Stimulated activated CD8-positive, alpha-beta memory T cell treated with anti-CD3 and anti-CD28 coated beads, Interleukin-4, amount 100 ng/mL, for 4 hours (primary cell): Measurements from ENCODE around the gene SYTL2.
A peak's percentile ranks its signal among the peaks of the same experiment; 100 is the strongest.

Experiments
- DNase-seq, 2 donors: peaks; one replicate each; pipeline ENCODE4 v3.0.0-alpha.2; 2020; ENCODE audit warnings: low read depth in 2 of 2, low spot score in 1 of 2

SYTL2 gene

GRCh38 chr11:85827748-85828639, 17.1 kb upstream of the SYTL2 start:
- no peak for DNase-seq

- DNase-seq, result no peak
Measured at GRCh38 chr11:85826116-85826855, 15.3 kb upstream of the SYTL2 start.

- no peak for DNase-seq
Measured at GRCh38 chr11:85825616-85826015, 14.7 kb upstream of the SYTL2 start.

DNA sequence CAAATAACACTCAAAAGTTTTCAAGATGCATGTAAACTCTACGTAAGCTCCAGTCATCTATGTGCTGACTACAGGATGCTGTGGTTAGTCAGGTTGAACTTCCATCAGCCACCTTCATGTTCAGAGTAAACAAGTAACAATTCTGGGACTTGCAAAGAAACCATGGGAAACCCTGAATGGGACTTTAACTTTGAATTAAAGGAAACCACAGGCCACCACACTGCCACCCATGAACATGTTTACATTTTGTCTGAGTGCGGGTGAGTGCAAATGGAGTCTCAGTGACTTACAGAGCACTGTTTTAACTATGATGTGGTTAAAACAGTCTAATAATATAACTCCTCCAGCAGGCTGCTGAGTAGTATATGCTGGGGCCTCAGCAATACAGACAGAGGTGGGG, 12.9 kb upstream of the SYTL2 start:
- peak in 1 of 2 donors; percentile 24 for DNase-seq

GRCh38 chr11:85822814-85823213, 11.9 kb upstream of the SYTL2 start:
- no peak for DNase-seq

DNA sequence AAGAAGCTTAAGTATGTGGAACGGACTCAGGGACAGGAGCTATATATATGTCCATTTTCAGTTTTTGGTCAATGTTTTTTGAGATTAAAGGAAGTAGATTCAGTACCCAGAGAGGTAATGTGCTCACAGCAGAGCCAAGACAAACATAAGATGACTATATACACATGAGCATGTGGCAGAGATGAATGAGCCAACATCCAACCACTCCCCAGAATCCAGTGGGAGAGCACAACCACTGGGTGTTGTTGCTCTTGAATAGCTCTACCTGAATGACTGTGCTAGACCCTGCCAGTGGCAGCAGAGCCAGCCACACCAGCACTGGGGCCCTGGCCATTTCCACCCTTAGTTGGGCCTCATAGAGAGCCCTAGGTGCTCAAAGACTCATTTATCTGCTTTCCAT, 10.7 kb upstream of the SYTL2 start:
- no peak for DNase-seq

GRCh38 chr11:85819441-85819840, 8.5 kb upstream of the SYTL2 start:
- no peak for DNase-seq

GRCh38 chr11:85815186-85815931, 4.4 kb upstream of the SYTL2 start:
- DNase-seq, result no peak

- no peak for DNase-seq
Measured at GRCh38 chr11:85813721-85814120, 2.8 kb upstream of the SYTL2 start.

DNA sequence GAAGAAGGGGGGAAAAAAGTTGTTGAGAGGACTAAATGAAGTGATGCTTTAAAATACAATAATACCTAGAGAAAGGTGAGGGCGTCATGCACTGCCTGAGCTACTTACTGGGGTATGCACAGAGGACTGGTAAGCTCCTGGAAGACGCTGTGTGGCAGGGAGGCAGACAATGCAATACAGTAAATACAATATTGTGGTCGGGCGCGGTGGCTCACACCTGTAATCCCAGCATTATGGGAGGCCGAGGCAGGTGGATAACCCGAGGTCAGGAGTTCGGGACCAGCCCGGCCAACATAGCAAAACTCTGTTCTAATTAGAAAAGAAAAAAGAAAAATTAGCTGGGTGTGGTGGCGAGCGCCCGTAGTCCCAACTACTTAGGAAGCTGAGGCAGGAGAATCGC, 683 bp upstream of the SYTL2 start:
- DNase-seq, result no peak

GRCh38 chr11:85810521-85810870, 445 bp downstream of the SYTL2 start:
- no peak for DNase-seq

DNA sequence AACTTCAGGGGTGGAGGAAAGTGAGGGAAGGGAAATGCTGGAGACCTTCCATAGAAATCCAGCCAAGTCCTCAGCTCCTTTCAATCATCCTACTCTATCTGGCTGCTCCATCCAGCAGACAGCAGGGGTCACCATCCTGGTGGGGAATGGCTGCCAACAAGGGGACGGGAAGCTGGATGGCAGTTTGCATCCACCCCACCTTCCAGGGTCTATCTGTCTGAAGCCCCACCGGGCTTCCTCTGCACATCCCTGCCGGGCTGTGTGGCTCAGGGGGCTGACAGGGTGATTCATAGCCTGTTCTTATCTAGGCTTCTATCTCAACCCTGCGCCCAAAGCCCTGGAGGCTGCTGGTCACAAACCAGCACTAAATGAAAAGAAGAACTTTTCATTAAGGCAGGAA, 1.1 kb downstream of the SYTL2 start:
- DNase-seq, result no peak

DNA sequence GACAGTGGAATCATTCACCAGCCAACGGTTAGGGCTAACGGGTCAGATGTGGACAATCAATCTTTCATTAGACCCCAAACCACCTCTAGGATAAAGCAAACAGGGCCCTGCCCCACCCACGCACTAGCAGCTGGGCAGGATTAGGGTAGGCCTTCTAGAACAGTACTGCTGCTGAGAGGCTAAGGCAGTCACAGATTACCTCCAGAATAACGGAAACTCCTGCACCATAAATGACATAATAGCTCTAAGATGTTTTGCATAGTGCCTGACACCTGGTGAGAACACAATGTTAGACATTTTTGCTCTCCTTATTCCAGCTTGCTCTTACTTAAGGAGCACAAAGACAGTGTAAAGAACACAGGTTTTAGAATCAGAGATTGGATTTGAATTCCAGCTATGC, 1.8 kb downstream of the SYTL2 start:
- peak in 1 of 2 donors; percentile 14 for DNase-seq

- no peak for DNase-seq
Measured at GRCh38 chr11:85806876-85807275, 4.1 kb downstream of the SYTL2 start.

- no peak for DNase-seq
Measured at GRCh38 chr11:85806016-85806415, 4.9 kb downstream of the SYTL2 start.

GRCh38 chr11:85805387-85805786, 5.6 kb downstream of the SYTL2 start:
- DNase-seq, result no peak

DNA sequence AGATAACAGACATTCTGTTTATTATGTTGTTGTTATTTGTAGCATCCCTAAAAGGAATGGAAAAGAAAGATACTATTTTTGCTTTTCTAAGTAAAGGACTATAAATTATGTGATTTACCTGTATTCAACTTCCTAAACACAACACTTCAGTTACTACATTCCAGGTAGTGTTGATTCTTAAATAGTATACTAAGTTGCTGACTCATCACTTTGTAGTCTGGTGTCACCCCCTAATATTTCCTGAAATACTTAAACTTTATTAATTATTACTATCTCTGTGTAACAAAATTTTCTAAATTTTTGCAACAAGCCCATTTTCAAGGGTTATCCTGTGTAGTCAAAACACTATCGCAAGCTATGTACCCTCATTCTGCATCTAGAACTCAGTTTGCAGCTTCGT, 7.0 kb downstream of the SYTL2 start:
- no peak for DNase-seq

DNA sequence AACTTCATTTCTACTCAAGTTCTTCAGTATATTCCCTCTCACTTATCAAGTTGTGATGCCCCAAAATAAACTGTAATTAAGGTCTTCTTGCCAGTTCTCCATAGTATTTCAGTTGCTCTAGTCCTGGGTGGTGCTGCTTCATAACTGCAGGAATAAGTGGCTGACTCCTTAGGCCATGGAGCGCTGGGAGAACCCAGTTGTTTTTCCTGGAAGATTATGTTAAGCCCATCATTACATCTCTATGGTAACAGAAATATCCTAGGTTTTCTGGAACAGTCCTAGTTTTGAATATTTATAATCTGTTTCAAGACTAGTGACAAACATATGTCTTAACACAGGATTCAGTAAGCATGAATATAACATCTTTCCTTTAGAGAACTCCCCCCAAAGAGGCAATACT, 7.6 kb downstream of the SYTL2 start:
- no peak for DNase-seq

DNA sequence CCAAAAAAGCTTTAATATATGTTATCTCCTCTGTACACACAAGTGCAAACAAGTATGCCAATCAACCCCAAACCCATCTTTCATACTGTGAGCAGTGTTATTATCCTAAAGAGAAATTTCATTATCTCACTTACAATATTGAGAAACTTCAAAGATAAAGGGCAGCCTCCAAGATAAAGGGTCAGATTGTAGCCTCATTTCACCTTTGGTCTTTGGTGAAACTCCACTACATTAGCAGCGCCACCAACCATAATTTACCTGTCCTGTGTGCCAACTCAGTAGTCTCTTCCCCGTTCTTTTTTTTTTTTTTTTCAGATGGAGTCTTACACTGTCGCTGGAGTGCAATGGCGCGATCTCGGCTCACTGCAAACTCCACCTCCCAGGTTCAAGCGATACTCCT, 9.4 kb downstream of the SYTL2 start:
- no peak for DNase-seq

DNA sequence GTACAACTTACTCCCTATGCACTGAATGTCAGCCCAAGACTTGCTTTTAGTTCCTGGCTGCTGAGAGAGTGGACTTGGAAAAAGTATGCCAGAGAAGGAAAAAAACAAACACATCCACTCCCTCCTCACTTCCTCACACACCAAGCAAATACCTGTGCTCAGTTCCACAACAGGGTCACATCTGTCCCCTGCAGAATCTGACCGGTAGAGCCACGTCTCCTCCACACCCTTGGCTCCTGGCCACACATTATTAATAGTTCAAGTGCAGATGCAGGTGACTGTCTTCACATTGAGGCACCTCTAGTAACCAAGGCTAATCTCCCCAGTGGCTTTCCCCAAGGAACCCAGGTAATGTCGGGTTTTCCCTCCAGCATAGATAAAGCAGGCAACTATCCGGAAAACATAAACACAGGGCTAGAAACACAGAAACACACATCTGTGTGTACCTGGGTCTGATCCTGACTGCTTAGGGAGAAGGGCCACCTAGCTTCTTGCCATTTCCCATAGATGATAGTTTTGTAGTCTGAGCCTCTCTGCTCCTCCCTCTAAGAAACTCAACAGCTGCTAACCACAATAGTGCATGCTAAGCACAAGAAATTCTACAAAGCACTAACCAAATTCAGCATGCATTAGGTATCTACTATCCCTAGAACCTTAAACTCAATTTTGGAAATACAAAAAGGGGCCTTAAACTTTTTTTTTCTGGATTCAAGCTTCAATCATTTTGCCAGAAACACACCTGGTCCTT, 10.2 kb downstream of the SYTL2 start:
- DNase-seq, result no peak

- no peak for DNase-seq
Measured at GRCh38 chr11:85799142-85799541, 11.8 kb downstream of the SYTL2 start.
